Body of pancreas (tissue), 4 donors: ENCODE data around the gene SCYGR7.

Source experiments
- POLR2A ChIP-seq, 3 donors: fragments of 450-650 bp; IDR thresholded peaks; one replicate each; pipeline ENCODE4 v1.6.1; 2016; ENCODE audit warnings: antibody characterized with exemption in 3 of 3, mild to moderate bottlenecking in 2 of 3
- TF ChIP-seq, protein P1 (sequence below), 7 experiments: fragments of 450-650 bp in 4 of 7; fragments of 200-600 bp in 3 of 7; sonication (generic) in 3 of 7; IDR thresholded peaks; one replicate each; pipeline ENCODE4 v1.5.1; 2016 to 2019; ENCODE audit warnings: antibody characterized with exemption in 7 of 7

DNA sequence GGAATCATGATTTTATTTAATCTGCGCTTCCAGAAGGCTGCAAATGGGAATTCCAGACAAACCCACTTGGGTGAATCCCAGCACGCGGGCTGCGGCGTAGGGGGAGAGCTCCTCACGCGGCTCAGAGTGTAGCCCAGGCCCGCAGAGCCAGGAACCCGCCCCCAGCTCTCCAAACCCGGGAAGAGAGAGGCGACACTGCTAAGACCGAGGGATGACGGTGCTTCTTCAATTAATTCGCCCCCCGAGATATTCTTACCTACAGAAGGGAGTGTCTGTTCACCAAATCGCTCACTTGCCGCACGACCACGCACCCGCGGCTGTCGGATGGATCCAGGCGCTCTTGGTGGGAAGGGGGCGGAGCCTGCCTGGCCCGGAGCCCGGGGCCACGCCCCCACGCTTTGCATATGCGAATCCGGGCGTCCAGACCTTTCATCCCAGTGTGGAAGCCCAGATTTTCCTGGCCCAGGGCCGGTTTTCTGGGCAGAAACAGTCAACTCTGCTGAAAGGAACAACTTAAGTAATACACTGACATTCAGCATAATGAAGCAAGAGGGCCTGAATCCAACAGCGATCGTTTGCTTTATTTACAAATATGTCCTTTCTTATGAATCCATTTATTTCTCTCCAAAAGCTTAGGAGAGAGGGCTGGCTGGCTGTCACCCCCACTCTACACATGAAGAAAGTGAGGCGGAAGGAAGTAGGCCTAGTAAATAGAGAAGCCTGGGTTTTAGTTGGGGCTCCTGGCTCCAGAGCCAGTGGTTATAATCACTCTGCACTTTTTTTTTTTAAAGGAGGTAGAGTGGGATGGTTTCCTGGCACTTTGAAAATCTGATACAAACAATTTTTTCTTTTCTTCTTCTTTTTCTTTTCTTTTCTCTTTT lies 10.2 kb upstream of the SCYGR7 start, which contains the start of gene SLC19A3:
- TF ChIP-seq, protein P1, sequence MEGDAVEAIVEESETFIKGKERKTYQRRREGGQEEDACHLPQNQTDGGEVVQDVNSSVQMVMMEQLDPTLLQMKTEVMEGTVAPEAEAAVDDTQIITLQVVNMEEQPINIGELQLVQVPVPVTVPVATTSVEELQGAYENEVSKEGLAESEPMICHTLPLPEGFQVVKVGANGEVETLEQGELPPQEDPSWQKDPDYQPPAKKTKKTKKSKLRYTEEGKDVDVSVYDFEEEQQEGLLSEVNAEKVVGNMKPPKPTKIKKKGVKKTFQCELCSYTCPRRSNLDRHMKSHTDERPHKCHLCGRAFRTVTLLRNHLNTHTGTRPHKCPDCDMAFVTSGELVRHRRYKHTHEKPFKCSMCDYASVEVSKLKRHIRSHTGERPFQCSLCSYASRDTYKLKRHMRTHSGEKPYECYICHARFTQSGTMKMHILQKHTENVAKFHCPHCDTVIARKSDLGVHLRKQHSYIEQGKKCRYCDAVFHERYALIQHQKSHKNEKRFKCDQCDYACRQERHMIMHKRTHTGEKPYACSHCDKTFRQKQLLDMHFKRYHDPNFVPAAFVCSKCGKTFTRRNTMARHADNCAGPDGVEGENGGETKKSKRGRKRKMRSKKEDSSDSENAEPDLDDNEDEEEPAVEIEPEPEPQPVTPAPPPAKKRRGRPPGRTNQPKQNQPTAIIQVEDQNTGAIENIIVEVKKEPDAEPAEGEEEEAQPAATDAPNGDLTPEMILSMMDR (IDR thresholded peaks at IDR 0.05), result no peak
- TF ChIP-seq POLR2A (IDR thresholded peaks at IDR 0.05), result no peak
